Measurements from ENCODE around the gene FOXC2.

The FOXC2 gene

GRCh38 chr16:86595983-86596605 is 29.5 kb downstream of the FOXC2 start:
- TF ChIP-seq CTCF (IDR thresholded peaks at IDR 0.05; ENCODE audit: extremely low read depth, missing control alignments), result no peak
- DNase-seq (ENCODE audit: low spot score), result no peak

- no peak for TF ChIP-seq CTCF (IDR thresholded peaks at IDR 0.05; ENCODE audit: extremely low read depth, missing control alignments)
- DNase-seq (ENCODE audit: low spot score), result no peak
Measured at GRCh38 chr16:86597126-86597879, 30.7 kb downstream of the FOXC2 start.

- TF ChIP-seq CTCF (IDR thresholded peaks at IDR 0.05; ENCODE audit: extremely low read depth, missing control alignments), result no peak
- DNase-seq (ENCODE audit: low spot score), result no peak
Measured at GRCh38 chr16:86597880-86598606, 31.4 kb downstream of the FOXC2 start.

- DNase-seq (ENCODE audit: low spot score), result no peak
- TF ChIP-seq CTCF (IDR thresholded peaks at IDR 0.05; ENCODE audit: extremely low read depth, missing control alignments), result no peak
Measured at GRCh38 chr16:86598607-86599565, 32.3 kb downstream of the FOXC2 start.

GRCh38 chr16:86601356-86601755 is 34.7 kb downstream of the FOXC2 start:
- no peak for TF ChIP-seq CTCF (IDR thresholded peaks at IDR 0.05; ENCODE audit: extremely low read depth, missing control alignments)
- no peak for DNase-seq (ENCODE audit: low spot score)

- no peak for DNase-seq (ENCODE audit: low spot score)
- TF ChIP-seq CTCF (IDR thresholded peaks at IDR 0.05; ENCODE audit: extremely low read depth, missing control alignments), result no peak
Measured at GRCh38 chr16:86602521-86602920, 35.9 kb downstream of the FOXC2 start.
